ENCODE data around the gene CIZ1. TPM values are rescaled to one million over a fixed set of nuclear protein-coding genes. Genes with fewer than 3 reads are reported as not detected.
"Not testable (repeated sequence)": the region's sequence is repeated elsewhere in the genome, so short reads cannot be mapped to it uniquely, and the experiment has no call there.

Gene CIZ1
- total RNA-seq, 2 donors from 2014 or later, result 58.4 to 61.6 TPM

- H3K4me1 ChIP-seq, result peaks cover 27% of the 10 kb centered on the region
- TF ChIP-seq CTCF (IDR thresholded peaks at IDR 0.05), result peak in 5 of 7 experiments; percentile 19 to 47 (median 40)
- H3K27me3 ChIP-seq; H3K36me3 ChIP-seq (replicated peaks in 1 of 2; ENCODE audit: insufficient read depth in 1 of 2, low read depth in 2 of 2); H3K27ac ChIP-seq; H3K9me3 ChIP-seq; ATAC-seq; H3K4me3 ChIP-seq: not testable (repeated sequence)
- peak; percentile 68 to 78 (median 72) for DNase-seq
- intact Hi-C loops (cut with DNase I), result loop anchor here (10.0 kb wide), 1 partner anchor 185 kb away; no protein-coding TSS in a partner anchor
- 27 to 33% methylated on average over 8 to 9 of the region's 12 CpGs for WGBS, 2 donors
These were observed 61.3 kb downstream of the CIZ1 start for GRCh38 chr9:128129976-128130590.

GRCh38 chr9:128128836-128129590, 62.4 kb downstream of the CIZ1 start:
- TF ChIP-seq CTCF (IDR thresholded peaks at IDR 0.05), result no peak
- no peak for TF ChIP-seq POLR2A (IDR thresholded peaks at IDR 0.05)

GRCh38 chr9:128127990-128128835, 63.2 kb downstream of the CIZ1 start:
- H3K27me3 ChIP-seq, result no peaks in the 10 kb centered on the region
- H3K9me3 ChIP-seq, result no peaks in the 10 kb centered on the region
- TF ChIP-seq CTCF (IDR thresholded peaks at IDR 0.05) (peak in 2 of 7 experiments; percentile 1 to 13), POLR2A (IDR thresholded peaks at IDR 0.05) (peak in 2 of 3 donors; percentile 60 to 68)
- ATAC-seq (peak; percentile 89), DNase-seq (peak; percentile 84 to 89 (median 85))
- H3K36me3 ChIP-seq (replicated peaks in 1 of 2; ENCODE audit: insufficient read depth in 1 of 2, low read depth in 2 of 2), result peaks cover 4% of the 10 kb centered on the region in 2 donors
- intact Hi-C loops (cut with DNase I), result loop anchor here (10.0 kb wide), 1 partner anchor 183 kb away; no protein-coding TSS in a partner anchor
- peak overlapping the region; percentile 65 to 99 for H3K4me3 ChIP-seq
- peaks cover 32% of the 10 kb centered on the region for H3K4me1 ChIP-seq
- WGBS, 2 donors, result 0 to 1% methylated on average over 29 to 79 of the region's 82 CpGs
- peak overlapping the region; percentile 96 to 100 (median 98) for H3K27ac ChIP-seq

More at GRCh38 chr9:128128836-128129590, 62.4 kb downstream of the CIZ1 start:
- peaks cover 0 to 3% of the 10 kb centered on the region in 2 donors for H3K36me3 ChIP-seq (replicated peaks in 1 of 2; ENCODE audit: insufficient read depth in 1 of 2, low read depth in 2 of 2)
- no peaks in the 10 kb centered on the region for H3K9me3 ChIP-seq
- DNase-seq (no peak), ATAC-seq (no peak)
- H3K27ac ChIP-seq, result peak overlapping the region in 3 of 4 donors; percentile 98 to 100 (median 99)
- H3K27me3 ChIP-seq, result no peaks in the 10 kb centered on the region
- intact Hi-C loops (cut with DNase I), result loop anchor here (10.0 kb wide), 1 partner anchor 184 kb away; no protein-coding TSS in a partner anchor
- peak overlapping the region; percentile 65 to 99 for H3K4me3 ChIP-seq
- H3K4me1 ChIP-seq, result peaks cover 32% of the 10 kb centered on the region
- 52 to 73% methylated on average over 19 to 26 of the region's 29 CpGs for WGBS, 2 donors

GRCh38 chr9:128127568-128127989, 63.8 kb downstream of the CIZ1 start, which contains the start of gene PTGES2:
PTGES2 (minus strand) TSS chr9:128127729; CDS start chr9:128127717, 12 bp downstream.
- DNase-seq (peak; percentile 78 to 83 (median 80)), ATAC-seq (peak; percentile 80)
- peak in 2 of 3 donors; percentile 30 to 51 for TF ChIP-seq POLR2A (IDR thresholded peaks at IDR 0.05)
- peak in 2 of 7 experiments; percentile 3 to 13 for TF ChIP-seq CTCF (IDR thresholded peaks at IDR 0.05)
- no peaks in the 10 kb centered on the region for H3K27me3 ChIP-seq
- peak within 1 kb of the TSS; percentile 96 to 100 (median 98) for H3K27ac ChIP-seq
- H3K4me3 ChIP-seq, result peak within 1 kb of the TSS; percentile 65 to 99
- intact Hi-C loops (cut with DNase I), result loop anchor here (10.0 kb wide), 1 partner anchor 183 kb away; no protein-coding TSS in a partner anchor
- no peaks in the 10 kb centered on the region for H3K9me3 ChIP-seq
- WGBS, 2 donors, result 0% methylated on average over 44 of the region's 56 CpGs; no CpG with 5 or more reads in 1 of the 2 donors
- H3K4me1 ChIP-seq, result peaks cover 32% of the 10 kb centered on the region
- H3K36me3 ChIP-seq (replicated peaks in 1 of 2; ENCODE audit: insufficient read depth in 1 of 2, low read depth in 2 of 2), result peaks cover 4% of the 10 kb centered on the region in 2 donors
